Pons (tissue), 1 donor: Measurements from ENCODE around the gene OPN3.

Experiments used
- DNase-seq: peaks from one replicate; pipeline ENCODE4 v3.0.0-alpha.2; 2016; ENCODE audit warnings: low spot score

The OPN3 gene

DNA sequence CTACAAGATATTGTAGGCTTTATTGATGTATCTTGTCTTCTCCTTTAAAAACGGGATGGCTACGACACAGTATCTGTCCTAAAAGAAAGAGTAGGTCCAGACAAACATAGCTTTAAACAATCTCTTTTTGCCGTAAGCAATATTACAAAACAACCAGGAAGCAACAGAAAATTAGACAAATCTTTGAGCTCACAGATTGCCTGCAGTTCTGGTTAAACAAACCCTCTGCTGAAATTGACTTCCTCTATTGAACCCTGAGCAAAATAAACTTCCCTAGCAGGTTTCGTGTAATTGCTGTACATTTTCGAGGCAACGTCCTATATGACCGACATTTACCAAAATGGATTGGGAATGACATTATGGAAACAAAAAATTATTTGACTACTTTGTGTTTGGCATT is 50.6 kb downstream of the OPN3 start:
- DNase-seq, result no peak

GRCh38 chr1:241586905-241587512 is 53.2 kb downstream of the OPN3 start:
- DNase-seq, result no peak

GRCh38 chr1:241582921-241583321 is 57.2 kb downstream of the OPN3 start:
- DNase-seq, result no peak

- DNase-seq, result no peak
Measured at GRCh38 chr1:241579434-241579833, 60.7 kb downstream of the OPN3 start.

GRCh38 chr1:241574154-241574553 is 66.0 kb downstream of the OPN3 start:
- DNase-seq, result no peak

GRCh38 chr1:241569848-241570247 is 70.3 kb downstream of the OPN3 start:
- DNase-seq, result no peak

DNA sequence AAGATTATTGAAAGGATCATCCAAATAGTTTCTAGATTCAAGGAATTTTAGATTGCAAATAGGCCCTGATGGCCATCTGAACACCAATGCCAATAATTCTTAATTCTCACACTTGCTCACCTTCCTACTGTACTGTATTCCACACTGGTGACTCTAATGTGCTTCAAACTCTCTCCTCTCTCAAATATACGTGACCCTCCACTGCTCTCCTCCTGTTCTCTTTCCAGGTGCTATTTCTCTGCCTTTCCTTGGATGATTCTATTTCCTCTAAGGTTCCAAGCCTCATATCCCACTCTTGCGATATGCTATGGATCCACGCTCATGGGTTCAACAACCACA is 79.4 kb downstream of the OPN3 start:
- no peak for DNase-seq

GRCh38 chr1:241560146-241560848 is 79.9 kb downstream of the OPN3 start:
- DNase-seq, result no peak

DNA sequence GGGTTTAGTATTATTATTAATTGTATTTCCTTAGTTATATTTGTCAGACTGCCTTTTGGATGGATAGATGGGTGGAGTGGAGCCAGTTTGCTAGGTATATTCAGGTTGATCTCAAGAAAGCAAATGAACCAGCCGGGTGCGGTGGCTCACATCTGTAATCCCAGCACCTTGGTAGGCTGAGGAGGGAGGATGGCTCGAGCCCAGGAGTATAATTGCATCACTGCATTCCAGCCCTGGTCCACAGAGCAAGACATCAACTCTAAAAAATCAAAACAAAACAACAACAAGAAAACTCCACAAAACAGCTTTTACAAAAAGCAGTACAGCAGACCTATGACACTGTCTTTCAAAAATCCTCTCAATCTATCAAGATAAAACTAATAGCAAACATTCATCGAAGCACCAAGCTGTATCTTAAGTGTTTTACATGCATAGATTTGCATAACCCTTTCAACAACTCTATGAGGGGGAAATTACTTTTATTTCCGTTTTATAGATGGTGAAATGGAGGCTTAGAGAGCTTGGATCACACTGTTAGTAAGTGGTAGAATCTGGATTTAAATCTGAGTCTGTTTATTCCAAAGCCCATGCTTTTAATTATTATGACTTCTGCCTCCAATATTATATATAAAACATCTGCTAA is 82.5 kb downstream of the OPN3 start:
- no peak for DNase-seq

GRCh38 chr1:241557031-241557430 is 83.1 kb downstream of the OPN3 start:
- no peak for DNase-seq

- no peak for DNase-seq
Measured at GRCh38 chr1:241555526-241555925, 84.6 kb downstream of the OPN3 start.

- DNase-seq, result no peak
Measured at GRCh38 chr1:241553886-241554592, 86.1 kb downstream of the OPN3 start.

- DNase-seq, result peak; percentile 66
Measured at GRCh38 chr1:241551759-241552638, 88.2 kb downstream of the OPN3 start.

DNA sequence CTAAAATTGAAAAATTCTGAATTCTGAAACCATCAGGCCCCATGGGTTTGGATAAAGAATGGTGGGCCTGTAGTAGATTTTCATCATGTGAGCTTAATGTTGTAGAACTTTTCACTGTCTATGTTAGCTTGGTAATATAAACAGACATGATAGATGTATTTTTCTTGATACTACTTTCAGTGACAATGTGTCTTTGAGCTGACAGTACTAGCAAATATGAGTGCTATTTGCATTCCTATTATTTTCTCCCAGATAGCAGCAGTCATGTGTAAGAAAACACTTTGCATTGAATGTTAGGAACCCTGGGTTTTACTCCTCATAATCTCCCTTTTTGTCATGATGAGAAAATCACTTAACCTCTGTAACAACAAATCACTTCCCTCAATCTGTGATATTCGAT is 89.9 kb downstream of the OPN3 start:
- no peak for DNase-seq

DNA sequence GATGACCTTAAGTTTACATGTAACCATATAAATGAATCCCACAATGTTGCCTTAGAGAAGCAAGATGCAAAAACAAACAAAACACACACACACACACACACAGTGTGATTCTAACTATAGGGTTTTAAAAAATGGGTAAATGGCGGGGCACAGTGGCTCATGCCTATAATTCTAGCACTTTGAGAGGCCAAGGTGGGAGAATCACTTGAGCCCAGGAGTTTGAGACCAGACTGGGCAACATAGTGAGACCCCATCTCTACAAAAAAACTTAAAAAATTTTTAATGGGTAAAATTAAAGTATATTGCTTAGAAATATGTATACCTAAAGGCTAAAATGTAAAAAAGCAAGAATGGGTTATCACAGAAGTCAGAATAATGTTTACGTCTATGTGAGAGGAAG is 92.2 kb downstream of the OPN3 start:
- no peak for DNase-seq
